ENCODE data around the gene TMEM145.

DNA sequence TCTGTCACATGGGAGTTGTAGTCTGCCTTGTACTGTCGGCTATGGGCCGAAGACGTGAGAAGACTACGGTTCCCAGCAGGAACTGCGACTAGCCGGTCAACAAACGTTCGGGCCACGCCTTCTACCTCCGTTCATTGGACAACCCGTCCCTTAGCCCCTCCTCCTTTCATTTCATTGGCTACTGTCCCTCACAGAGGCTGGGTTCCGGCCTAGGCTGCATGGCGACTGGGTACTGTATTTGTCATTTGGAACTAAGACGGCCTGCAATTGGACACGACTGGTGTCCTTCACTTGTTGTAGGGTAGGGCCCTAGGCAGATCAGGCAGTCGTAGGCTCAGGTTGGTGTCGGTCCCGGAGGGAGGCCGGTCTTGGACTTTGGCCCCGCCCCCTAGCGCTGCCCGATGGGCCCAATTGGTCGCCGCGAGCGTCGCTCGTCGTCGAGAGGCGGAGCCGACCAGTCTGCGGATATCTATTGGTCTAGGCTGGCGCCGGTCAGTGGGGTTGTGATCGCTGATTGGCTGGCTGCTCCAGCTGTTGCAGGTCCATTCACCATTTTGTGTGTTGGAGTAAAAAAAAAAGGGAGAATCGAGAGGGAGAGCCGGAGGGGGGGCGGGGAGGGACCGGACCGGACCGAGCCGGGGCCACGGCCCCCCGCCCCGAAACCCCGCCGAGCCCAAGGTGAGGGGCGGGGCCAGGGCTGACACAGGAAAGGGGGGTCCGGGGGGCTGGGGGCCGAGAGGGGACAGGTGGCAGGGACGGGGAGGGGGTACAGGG, 44.2 kb upstream of the TMEM145 start, which contains the start of gene CIC:
- no peak for TF ChIP-seq EZH2 (IDR thresholded peaks at IDR 0.05; ENCODE audit: borderline replicate concordance, low read length)
- TF ChIP-seq, protein P1, sequence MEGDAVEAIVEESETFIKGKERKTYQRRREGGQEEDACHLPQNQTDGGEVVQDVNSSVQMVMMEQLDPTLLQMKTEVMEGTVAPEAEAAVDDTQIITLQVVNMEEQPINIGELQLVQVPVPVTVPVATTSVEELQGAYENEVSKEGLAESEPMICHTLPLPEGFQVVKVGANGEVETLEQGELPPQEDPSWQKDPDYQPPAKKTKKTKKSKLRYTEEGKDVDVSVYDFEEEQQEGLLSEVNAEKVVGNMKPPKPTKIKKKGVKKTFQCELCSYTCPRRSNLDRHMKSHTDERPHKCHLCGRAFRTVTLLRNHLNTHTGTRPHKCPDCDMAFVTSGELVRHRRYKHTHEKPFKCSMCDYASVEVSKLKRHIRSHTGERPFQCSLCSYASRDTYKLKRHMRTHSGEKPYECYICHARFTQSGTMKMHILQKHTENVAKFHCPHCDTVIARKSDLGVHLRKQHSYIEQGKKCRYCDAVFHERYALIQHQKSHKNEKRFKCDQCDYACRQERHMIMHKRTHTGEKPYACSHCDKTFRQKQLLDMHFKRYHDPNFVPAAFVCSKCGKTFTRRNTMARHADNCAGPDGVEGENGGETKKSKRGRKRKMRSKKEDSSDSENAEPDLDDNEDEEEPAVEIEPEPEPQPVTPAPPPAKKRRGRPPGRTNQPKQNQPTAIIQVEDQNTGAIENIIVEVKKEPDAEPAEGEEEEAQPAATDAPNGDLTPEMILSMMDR (IDR thresholded peaks at IDR 0.05; ENCODE audit: low read length) = no peak

Data from OCI-LY1 (cell line).